IMR-90 (cell line): ENCODE measurements around the gene NDUFB10. TPM values are rescaled to one million over a fixed set of nuclear protein-coding genes. Genes with fewer than 3 reads are reported as not detected.

Experiments used
- CHD1 ChIP-seq: IDR thresholded peaks from 2 replicates; pipeline ENCODE4 v1.6.1; 2012; ENCODE audit warnings: low read depth, low read length, improper control_type of control experiment
- POLR2A ChIP-seq: IDR thresholded peaks from 2 replicates; pipeline ENCODE4 v1.6.1; 2012; ENCODE audit warnings: mild to moderate bottlenecking, low read depth, low read length
- polyA plus RNA-seq, 3 experiments: library from polyadenylated mRNA; depleted of rRNA; stranded (reverse); fragments of >200 nt; gene quantifications; 2 replicates each; pipeline ENCODE4 v1.2.3, GENCODE V29; 2012; ENCODE audit warnings: low replicate concordance in 1 of 3
- total RNA-seq: library from RNA; depleted of rRNA; stranded (reverse); fragments of >200 nt; gene quantifications from 2 replicates; pipeline ENCODE4 v1.2.3, GENCODE V29; 2012
- TF ChIP-seq, protein P1 (sequence below): conservative IDR thresholded peaks from 2 replicates; pipeline ENCODE4 v1.5.1; 2012; ENCODE audit warnings: mild to moderate bottlenecking, low read depth, low read length, improper control_type of control experiment

Gene NDUFB10
- total and polyA plus RNA-seq, 2 of the 4 experiments (the other 2 are of a cell fraction), result 189 to 220 TPM

DNA sequence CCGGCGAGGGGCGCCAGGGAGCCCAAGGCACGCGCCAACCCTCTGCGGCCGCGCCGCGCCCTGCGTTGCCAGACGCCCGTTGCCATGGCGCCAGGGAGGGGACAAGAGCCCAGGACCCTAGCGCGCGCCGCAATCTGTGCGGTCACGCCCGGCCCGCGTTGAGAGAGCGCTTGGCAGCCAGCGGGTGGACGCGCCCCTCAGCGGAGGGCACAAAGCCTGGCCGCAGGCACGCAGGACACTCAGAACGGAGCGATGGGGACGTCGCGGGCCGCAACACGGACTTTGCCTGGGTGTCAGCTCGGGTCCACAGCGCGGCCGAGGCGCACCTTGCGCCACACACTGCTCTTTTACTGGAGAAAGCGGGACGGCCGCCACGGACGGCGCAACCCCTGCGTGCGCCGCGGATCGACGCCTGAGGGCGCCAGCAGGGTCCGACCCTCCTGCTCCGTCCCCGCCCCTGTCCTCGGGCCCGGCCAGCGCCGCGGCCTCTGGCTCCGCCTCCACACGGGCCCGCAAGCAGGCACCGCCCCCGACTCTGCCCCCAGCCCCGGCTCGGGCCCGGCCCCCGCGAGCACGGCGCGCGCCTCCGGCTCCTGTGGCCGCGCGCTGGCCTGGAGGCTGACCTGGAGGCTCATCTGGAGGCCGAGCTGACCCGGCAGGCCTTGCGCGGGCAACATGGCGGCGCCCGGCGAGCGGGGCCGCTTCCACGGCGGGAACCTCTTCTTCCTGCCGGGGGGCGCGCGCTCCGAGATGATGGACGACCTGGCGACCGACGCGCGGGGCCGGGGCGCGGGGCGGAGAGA, 24.4 kb downstream of the NDUFB10 start, which contains the start of gene GFER (continued):
- TF ChIP-seq, protein P1, sequence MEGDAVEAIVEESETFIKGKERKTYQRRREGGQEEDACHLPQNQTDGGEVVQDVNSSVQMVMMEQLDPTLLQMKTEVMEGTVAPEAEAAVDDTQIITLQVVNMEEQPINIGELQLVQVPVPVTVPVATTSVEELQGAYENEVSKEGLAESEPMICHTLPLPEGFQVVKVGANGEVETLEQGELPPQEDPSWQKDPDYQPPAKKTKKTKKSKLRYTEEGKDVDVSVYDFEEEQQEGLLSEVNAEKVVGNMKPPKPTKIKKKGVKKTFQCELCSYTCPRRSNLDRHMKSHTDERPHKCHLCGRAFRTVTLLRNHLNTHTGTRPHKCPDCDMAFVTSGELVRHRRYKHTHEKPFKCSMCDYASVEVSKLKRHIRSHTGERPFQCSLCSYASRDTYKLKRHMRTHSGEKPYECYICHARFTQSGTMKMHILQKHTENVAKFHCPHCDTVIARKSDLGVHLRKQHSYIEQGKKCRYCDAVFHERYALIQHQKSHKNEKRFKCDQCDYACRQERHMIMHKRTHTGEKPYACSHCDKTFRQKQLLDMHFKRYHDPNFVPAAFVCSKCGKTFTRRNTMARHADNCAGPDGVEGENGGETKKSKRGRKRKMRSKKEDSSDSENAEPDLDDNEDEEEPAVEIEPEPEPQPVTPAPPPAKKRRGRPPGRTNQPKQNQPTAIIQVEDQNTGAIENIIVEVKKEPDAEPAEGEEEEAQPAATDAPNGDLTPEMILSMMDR, result peak; percentile 54
- peak; percentile 75 for TF ChIP-seq POLR2A
- no peak for TF ChIP-seq CHD1
